Breast epithelium (tissue), 3 donors: ENCODE data around the gene KRTAP5-7.

Experiments
- POLR2AphosphoS5 ChIP-seq, 3 donors: sonication (generic); formaldehyde crosslinking; IDR thresholded peaks; one replicate each; pipeline ENCODE4 v1.6.1; 2017; ENCODE audit warnings: antibody characterized with exemption in 3 of 3
- TF ChIP-seq, protein P1 (sequence below), 3 donors: fragments of 450-650 bp; IDR thresholded peaks; one replicate each; pipeline ENCODE4 v1.5.1; 2016 to 2017; ENCODE audit warnings: antibody characterized with exemption in 3 of 3, mild to moderate bottlenecking in 3 of 3, moderate library complexity in 3 of 3

GRCh38 chr11:71489311-71490043, 37.6 kb upstream of the KRTAP5-7 start:
- TF ChIP-seq POLR2AphosphoS5 (IDR thresholded peaks at IDR 0.05), result no peak
- TF ChIP-seq, protein P1, sequence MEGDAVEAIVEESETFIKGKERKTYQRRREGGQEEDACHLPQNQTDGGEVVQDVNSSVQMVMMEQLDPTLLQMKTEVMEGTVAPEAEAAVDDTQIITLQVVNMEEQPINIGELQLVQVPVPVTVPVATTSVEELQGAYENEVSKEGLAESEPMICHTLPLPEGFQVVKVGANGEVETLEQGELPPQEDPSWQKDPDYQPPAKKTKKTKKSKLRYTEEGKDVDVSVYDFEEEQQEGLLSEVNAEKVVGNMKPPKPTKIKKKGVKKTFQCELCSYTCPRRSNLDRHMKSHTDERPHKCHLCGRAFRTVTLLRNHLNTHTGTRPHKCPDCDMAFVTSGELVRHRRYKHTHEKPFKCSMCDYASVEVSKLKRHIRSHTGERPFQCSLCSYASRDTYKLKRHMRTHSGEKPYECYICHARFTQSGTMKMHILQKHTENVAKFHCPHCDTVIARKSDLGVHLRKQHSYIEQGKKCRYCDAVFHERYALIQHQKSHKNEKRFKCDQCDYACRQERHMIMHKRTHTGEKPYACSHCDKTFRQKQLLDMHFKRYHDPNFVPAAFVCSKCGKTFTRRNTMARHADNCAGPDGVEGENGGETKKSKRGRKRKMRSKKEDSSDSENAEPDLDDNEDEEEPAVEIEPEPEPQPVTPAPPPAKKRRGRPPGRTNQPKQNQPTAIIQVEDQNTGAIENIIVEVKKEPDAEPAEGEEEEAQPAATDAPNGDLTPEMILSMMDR (IDR thresholded peaks at IDR 0.05), result no peak
